Duodenal mucosa (tissue), 2 donors: ENCODE results near the gene GPATCH3.

Experiments
- H3K27ac ChIP-seq: one replicate; pipeline ENCODE4 v1.7.0; 2013; ENCODE audit warnings: low read depth, low read length
- H3K27me3 ChIP-seq, 2 donors: one replicate each; pipeline ENCODE4 v1.7.0; 2013; ENCODE audit warnings: low read length in 2 of 2, control low read depth in 1 of 2; ENCODE audit not compliant: insufficient read depth in 2 of 2, control insufficient read depth in 1 of 2
- H3K36me3 ChIP-seq, 2 donors: one replicate each; pipeline ENCODE4 v1.7.0; 2013; ENCODE audit warnings: low read length in 2 of 2, control low read depth in 1 of 2; ENCODE audit not compliant: insufficient read depth in 2 of 2, control insufficient read depth in 1 of 2
- H3K4me1 ChIP-seq, 2 donors: one replicate each; pipeline ENCODE4 v1.7.0; 2013; ENCODE audit warnings: low read length in 2 of 2, control low read depth in 1 of 2; ENCODE audit not compliant: insufficient read depth in 2 of 2, control insufficient read depth in 1 of 2
- H3K4me3 ChIP-seq, 2 donors: one replicate each; pipeline ENCODE4 v1.7.0; 2013; ENCODE audit warnings: low read length in 2 of 2, low read depth in 1 of 2
- H3K9ac ChIP-seq, 2 donors: one replicate each; pipeline ENCODE4 v1.7.0; 2013; ENCODE audit warnings: low read length in 2 of 2, low read depth in 1 of 2
- H3K9me3 ChIP-seq, 2 donors: one replicate each; pipeline ENCODE4 v1.7.0; 2013; ENCODE audit warnings: low read length in 2 of 2, control low read depth in 1 of 2; ENCODE audit not compliant: control insufficient read depth in 1 of 2

GPATCH3 gene

DNA sequence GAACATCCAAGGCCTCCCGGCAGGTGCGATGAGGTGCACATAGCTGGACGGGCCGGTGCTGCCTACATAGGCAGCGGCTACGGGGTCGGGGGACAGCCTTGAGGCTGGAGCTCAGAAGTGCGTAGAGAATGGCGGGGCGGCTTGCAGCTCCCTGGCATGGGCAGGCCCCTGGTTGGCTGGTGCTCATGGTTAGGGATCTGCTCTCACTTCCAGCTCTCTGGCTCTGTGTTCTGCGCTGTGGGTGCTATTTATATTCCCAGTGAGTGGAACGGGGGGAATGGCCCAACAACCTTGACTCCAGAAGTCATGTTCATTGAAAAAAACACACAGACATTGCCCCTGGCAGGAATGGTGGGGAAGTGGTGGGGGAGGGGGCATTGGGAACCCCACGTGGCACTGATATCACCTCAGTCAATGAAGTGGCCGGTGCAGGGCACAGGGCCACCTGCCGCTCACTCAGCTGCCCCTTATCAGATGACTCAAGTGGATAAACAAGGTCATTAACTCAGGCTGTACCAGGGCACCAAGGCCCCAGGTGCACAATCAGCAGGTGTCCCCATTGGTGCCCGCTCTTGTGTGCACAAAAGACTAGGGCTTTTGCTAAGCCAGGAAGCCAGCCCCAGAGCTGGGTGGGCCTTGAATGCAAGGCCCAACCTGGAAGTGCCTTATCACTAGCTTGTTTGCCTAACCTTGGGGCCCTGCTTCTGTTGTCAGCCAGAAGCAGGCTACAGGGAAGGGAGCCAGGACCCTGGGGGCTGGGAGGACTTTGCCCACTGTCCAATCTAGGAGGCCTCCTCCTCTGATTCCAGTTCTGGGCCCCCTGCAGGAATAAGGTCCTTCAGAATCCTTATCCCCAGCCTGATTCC, 13.7 kb upstream of the GPATCH3 start, which contains the start of gene NR0B2:
NR0B2 (minus strand) TSS at position 222 of the 866 bp plus-strand sequence; CDS start at position 187, 35 bp downstream.
- no peaks in the 10 kb centered on the region for H3K27me3 ChIP-seq
- peak within 1 kb of the TSS; percentile 96 to 97 for H3K9ac ChIP-seq
- peak within 1 kb of the TSS; percentile 94 for H3K27ac ChIP-seq
- peak within 1 kb of the TSS; percentile 66 to 83 for H3K4me3 ChIP-seq
- no peaks in the 10 kb centered on the region for H3K9me3 ChIP-seq
- peaks cover 25 to 30% of the 10 kb centered on the region in 2 donors for H3K4me1 ChIP-seq
- H3K36me3 ChIP-seq, result peaks cover 0 to 4% of the 10 kb centered on the region in 2 donors

DNA sequence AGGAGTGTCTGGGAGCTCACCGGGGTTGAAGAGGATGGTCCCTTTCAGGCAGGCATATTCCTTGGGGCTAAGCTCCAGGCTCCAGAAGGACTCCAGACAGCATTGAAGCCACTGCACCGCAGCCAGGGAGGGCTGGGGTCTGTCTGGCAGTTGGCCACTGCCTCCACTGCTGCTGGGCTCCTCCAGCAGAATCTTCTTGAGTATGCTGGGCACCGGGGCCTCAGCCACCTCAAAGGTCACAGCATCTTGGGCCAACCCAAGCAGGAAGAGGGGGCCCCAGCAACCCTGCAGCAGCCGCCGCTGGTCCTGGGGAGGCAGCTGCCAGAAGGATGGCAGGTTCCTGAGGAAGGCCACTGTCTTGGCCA, 13.1 kb upstream of the GPATCH3 start:
- no peaks in the 10 kb centered on the region for H3K9me3 ChIP-seq
- peaks cover 0 to 4% of the 10 kb centered on the region in 2 donors for H3K36me3 ChIP-seq
- H3K4me1 ChIP-seq, result peaks cover 25 to 30% of the 10 kb centered on the region in 2 donors
- H3K4me3 ChIP-seq, result peak overlapping the region; percentile 66 to 83
- H3K27ac ChIP-seq, result peak overlapping the region; percentile 94
- peak overlapping the region; percentile 96 to 97 for H3K9ac ChIP-seq
- no peaks in the 10 kb centered on the region for H3K27me3 ChIP-seq

DNA sequence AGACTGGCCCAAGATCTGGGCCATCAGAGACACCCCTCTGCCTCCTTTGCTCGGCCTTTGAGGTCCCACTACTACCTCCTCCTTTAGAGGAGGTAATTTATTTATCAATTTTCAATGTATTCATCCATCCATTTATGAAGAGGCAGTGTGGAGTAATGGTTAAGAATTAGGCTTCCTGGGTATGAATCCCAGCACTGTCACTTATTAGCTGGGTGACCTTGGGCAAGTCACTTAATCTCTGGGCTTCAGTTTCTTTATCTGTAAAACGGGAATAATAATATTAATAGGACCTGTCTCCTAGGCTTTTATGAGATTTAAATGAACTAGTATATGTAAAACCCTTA, 11.9 kb upstream of the GPATCH3 start:
- H3K27ac ChIP-seq, result peak overlapping the region; percentile 94
- H3K9me3 ChIP-seq, result no peaks in the 10 kb centered on the region
- peak overlapping the region; percentile 96 to 97 for H3K9ac ChIP-seq
- H3K4me3 ChIP-seq, result peak overlapping the region; percentile 66 to 83
- peaks cover 0 to 4% of the 10 kb centered on the region in 2 donors for H3K36me3 ChIP-seq
- H3K4me1 ChIP-seq, result peaks cover 26 to 31% of the 10 kb centered on the region in 2 donors
- no peaks in the 10 kb centered on the region for H3K27me3 ChIP-seq

DNA sequence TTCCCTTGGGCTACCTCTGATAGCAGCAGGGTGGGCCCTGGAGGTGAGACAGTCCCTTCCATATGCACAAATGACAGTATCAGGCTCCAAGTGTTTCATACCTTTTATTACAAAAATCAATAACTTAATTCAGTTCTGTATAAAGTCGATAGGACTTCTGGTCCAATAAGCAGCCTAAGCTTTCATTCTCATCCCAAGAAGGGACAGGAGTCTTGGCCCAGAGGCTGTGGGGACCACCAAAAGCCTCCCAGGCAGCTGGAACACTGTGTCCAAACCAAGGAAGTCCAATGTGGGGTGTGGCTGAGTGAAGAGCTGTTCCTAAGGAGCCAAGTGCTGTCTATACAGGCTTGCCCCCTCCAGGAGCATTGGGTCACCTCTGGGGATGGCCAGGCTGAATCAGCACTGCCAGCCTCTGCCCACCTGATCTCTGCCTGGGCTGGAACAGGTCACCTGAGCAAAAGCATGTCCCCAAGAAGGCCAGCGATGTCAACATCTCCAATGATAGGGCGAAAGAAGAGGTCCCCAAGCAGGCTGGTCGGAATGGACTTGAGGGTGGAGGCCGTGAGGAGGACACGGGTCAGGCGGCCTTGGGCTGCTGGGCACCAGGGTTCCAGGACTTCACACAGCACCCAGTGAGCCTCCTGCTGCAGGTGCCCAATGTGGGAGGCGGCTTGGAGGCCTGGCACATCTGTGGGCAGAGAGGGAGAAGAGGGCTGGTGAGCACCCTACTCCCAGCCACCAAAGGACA, 11.3 kb upstream of the GPATCH3 start:
- H3K27ac ChIP-seq, result peak overlapping the region; percentile 59
- H3K36me3 ChIP-seq, result peaks cover 0 to 4% of the 10 kb centered on the region in 2 donors
- no peaks in the 10 kb centered on the region for H3K9me3 ChIP-seq
- peak overlapping the region; percentile 69 to 97 for H3K9ac ChIP-seq
- peak overlapping the region; percentile 66 to 83 for H3K4me3 ChIP-seq
- H3K27me3 ChIP-seq, result no peaks in the 10 kb centered on the region
- peaks cover 30 to 35% of the 10 kb centered on the region in 2 donors for H3K4me1 ChIP-seq

DNA sequence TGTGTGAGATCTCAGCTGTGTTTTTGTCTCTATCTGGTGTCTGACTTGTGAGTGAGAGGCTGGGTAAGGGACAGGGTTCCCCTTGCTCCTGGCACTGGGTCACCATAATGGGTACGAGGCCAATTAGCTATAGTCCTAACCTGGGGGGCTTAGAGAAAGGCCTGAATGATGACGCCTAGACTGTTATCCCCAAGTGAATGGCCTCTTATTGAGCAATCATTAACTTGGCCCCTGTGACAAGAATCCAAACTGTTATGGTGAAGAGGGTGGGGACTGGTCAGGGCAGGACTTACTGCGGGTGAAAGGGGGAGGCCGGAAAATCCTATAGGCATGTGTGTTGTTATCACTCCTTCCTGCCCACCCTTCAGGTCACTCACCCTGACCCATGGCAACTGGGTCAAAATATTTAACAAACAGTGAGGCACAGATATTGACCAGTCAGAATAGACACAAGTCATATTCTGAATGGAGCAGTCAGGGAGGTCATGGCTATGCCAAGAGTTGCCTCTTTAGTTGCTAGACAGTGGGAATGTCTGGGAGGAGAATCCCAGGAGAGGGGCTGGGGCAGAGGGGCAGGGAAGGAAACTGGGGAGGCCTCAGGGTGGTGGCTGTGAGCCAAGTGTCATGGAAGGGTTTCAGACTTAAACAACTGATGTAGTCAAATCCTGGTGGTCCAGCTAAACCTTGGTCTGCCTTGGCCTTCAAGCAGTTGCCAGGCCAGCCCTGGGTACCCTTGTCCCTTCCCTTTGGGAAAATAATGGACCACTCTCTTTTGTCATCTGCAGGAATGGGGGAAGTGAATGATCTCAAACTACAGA, 10.3 kb upstream of the GPATCH3 start:
- Histone ChIP-seq H3K27ac (no peak overlapping the region), H3K4me3 (peak overlapping the region; percentile 66 to 83), H3K36me3 (peaks cover 0 to 4% of the 10 kb centered on the region in 2 donors), H3K9me3 (no peaks in the 10 kb centered on the region), H3K4me1 (peaks cover 29 to 42% of the 10 kb centered on the region in 2 donors), H3K27me3 (no peaks in the 10 kb centered on the region), H3K9ac (peak overlapping the region; percentile 39 to 97)

DNA sequence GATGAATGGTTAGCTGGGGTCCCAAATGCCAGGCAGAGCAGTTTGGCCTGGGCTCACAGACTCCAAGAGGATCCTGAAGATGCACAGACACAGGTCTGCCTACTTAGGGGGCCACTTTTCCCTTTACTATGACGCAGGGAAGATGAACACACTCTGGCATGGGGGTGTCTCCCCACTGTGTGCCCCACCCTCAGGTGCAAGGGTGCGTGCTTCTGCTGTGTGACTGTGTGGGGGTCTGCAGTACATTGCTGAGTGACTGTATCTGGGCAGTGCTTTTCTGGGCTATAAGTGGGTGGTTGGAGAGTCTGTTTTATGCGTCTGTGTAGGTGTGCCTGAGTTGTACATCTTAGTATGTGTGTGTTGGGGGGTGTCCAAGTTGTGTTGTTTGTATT, 9.7 kb upstream of the GPATCH3 start:
- Histone ChIP-seq H3K4me1 (peaks cover 23 to 38% of the 10 kb centered on the region in 2 donors), H3K9me3 (no peaks in the 10 kb centered on the region), H3K27ac (no peak overlapping the region), H3K36me3 (peaks cover 0 to 4% of the 10 kb centered on the region in 2 donors), H3K9ac (no peak overlapping the region), H3K27me3 (no peaks in the 10 kb centered on the region), H3K4me3 (peak overlapping the region in 1 of 2 donors; percentile 66)

DNA sequence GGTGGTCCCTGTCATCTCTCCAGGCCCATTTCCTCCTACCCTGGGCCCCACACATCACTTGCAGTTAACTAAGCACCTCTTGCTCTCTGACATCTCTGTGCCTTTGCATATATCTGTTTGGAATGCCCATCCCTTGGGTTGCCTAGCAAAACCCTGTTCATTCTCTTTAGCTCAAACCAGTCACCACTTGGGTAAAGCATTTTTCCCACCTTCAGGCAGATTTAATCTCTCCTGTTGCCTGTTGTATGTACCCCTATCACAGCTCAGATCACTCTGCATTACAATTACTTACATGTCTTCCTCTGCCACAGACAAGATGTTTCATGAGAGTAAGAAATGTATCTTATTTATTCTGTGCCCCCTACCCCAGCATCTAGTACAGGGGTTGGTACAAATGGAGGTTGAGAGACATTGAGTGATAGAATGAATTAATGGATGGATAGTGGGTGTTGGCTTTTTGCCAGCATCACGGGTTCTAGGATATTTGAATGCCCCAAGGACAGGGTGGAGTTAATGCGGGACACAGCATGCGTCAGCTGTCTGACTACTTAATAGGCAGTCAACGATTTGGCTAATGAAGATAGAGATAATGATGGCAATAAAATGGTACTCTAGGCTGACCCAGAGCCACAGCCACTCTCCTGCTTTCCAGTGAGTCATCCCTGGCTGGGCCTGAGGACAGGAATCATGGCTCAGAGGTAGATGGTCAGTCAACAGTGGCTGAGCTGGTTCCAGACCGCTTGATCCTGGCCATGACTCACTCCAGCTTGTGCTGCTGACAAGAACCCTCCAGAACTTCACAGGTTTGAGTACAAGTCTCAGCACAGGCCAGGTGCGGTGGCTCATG, 7.0 kb upstream of the GPATCH3 start:
- H3K9ac ChIP-seq, result no peak overlapping the region
- H3K9me3 ChIP-seq, result no peaks in the 10 kb centered on the region
- no peak overlapping the region for H3K4me3 ChIP-seq
- H3K27me3 ChIP-seq, result no peaks in the 10 kb centered on the region
- H3K27ac ChIP-seq, result peak overlapping the region; percentile 1
- H3K36me3 ChIP-seq, result peaks cover 0 to 4% of the 10 kb centered on the region in 2 donors
- peaks cover 22 to 38% of the 10 kb centered on the region in 2 donors for H3K4me1 ChIP-seq

DNA sequence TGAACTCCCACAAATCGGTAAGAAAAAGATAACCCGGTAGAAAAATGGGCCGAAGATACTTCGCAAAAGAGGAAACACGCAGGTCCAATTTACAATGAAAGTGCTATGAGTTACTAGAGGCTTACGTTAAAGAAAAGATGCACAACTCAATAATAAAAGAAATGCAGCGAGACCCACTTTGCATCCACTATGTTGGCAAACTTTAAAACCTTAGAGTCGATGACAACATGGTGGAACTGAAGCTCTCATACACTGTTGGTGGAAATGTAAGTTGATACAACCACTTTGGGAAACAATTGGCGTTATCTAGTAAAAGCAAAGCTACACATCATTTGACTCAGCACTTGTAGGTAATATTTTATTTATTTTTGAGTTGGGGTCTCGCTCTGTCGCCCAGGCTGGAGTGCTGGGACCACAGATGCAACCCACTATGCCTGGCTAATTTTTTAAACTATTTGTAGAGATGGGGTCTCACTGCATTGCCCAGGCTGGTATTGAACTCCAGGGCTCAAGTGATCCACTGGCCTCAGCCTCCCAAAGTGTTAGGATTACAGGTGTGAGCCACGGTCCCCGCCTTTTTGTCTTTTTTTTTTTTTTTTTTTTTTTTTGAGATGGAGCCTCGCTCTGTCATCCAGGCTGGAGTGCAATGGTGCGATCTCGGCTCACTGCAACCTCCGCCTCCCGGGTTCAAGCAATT, 696 bp upstream of the GPATCH3 start:
- peaks cover 8 to 26% of the 10 kb centered on the region in 2 donors for H3K4me1 ChIP-seq
- peak overlapping the region; percentile 91 to 94 for H3K4me3 ChIP-seq
- no peaks in the 10 kb centered on the region for H3K9me3 ChIP-seq
- no peaks in the 10 kb centered on the region for H3K27me3 ChIP-seq
- H3K27ac ChIP-seq, result no peak overlapping the region
- H3K36me3 ChIP-seq, result peaks cover 6 to 9% of the 10 kb centered on the region in 2 donors
- peak overlapping the region; percentile 88 to 94 for H3K9ac ChIP-seq

DNA sequence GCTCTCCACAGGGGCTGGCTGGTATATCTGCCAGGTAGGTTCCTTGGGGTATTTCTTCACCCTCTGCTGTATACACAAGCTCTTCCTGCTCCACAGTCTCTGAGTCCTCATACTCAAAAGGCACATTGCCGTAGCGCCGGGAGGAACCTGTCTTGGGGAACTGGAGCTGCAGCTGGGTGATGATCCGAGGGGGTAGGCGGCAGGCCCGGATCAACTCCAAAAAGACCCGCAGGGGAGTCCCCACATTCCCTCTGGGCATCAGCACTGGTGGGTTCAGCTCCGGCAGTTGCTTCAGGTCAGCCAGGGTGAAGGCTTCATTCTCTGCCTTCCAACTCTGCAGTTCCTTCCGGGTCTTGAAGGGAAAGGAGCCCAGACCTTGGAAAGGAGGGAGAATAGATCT, 2.9 kb downstream of the GPATCH3 start:
- peaks cover 27 to 37% of the 10 kb centered on the region in 2 donors for H3K36me3 ChIP-seq
- no peaks in the 10 kb centered on the region for H3K9me3 ChIP-seq
- H3K4me3 ChIP-seq, result no peak overlapping the region
- no peak overlapping the region for H3K9ac ChIP-seq
- no peak overlapping the region for H3K27ac ChIP-seq
- H3K27me3 ChIP-seq, result no peaks in the 10 kb centered on the region
- H3K4me1 ChIP-seq, result peaks cover 8 to 19% of the 10 kb centered on the region in 2 donors
